Activated naive CD4-positive, alpha-beta T cell treated with Interleukin-2 at 50 U/mL for 16 hours (primary cell): ENCODE results near the gene SLCO2B1.
"Not testable (repeated sequence)": the region's sequence is repeated elsewhere in the genome, so short reads cannot be mapped to it uniquely, and the experiment has no call there.

Experiments
- DNase-seq: peaks from one replicate; pipeline ENCODE4 v3.0.0-alpha.2; 2020

The SLCO2B1 gene, protein sequence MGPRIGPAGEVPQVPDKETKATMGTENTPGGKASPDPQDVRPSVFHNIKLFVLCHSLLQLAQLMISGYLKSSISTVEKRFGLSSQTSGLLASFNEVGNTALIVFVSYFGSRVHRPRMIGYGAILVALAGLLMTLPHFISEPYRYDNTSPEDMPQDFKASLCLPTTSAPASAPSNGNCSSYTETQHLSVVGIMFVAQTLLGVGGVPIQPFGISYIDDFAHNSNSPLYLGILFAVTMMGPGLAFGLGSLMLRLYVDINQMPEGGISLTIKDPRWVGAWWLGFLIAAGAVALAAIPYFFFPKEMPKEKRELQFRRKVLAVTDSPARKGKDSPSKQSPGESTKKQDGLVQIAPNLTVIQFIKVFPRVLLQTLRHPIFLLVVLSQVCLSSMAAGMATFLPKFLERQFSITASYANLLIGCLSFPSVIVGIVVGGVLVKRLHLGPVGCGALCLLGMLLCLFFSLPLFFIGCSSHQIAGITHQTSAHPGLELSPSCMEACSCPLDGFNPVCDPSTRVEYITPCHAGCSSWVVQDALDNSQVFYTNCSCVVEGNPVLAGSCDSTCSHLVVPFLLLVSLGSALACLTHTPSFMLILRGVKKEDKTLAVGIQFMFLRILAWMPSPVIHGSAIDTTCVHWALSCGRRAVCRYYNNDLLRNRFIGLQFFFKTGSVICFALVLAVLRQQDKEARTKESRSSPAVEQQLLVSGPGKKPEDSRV

DNA sequence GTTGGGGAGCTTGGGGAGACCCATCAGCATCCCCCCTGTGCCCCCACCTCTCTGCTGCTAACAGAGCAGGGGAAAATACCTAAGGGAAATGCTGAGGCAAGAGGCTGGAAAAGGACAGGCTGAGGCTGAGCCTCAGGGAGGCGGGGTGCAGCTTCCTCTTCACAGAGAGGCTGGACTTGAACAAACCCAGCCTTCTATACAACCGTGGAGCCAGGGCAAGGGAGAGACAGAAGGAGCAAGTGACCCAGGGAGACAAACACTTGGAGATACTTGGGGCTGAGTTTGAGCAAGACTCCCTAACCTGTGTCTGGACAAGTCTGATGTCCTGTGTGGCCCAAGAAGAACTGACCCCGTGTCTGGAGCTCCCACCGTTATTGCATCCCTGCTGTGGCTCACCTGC lies at the start of gene SLCO2B1:
SLCO2B1 (plus strand) TSS at position 229 of the 400 bp plus-strand sequence. CDS start 275 bp downstream, outside the sequence.
- no peak for DNase-seq

DNA sequence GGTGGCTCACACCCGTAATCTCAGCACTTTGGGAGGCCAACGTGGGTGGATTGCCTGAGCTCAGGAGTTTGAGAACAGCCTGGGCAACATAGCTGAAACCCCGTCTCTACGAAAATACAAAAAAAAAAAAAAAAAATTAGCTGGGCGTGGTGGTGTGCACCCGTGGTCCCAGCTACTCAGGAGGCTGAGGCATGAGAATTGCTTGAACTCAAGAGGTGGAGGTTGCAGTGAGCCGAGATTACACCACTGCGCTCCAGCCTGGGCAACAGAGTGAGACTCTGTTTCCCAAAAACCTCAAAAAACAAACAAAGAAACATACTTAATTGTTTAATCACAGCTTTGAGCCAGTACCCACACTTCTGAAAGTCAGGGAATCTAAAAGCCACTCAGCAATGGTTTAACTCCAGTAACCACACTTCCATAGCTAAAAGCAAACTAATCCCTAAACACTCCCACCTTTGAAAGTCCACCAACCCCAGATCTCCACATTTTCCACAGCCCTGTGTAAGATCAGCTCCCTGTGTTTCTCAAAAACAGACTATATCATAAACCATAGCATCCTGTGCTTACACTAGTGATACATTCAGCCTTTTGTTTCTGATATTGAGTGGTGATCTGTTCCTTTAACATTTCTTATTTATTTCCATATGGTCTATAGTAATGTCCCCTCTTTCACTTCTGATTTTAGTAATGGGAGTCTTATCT lies 49.3 kb upstream of the SLCO2B1 start:
- DNase-seq = no peak

DNA sequence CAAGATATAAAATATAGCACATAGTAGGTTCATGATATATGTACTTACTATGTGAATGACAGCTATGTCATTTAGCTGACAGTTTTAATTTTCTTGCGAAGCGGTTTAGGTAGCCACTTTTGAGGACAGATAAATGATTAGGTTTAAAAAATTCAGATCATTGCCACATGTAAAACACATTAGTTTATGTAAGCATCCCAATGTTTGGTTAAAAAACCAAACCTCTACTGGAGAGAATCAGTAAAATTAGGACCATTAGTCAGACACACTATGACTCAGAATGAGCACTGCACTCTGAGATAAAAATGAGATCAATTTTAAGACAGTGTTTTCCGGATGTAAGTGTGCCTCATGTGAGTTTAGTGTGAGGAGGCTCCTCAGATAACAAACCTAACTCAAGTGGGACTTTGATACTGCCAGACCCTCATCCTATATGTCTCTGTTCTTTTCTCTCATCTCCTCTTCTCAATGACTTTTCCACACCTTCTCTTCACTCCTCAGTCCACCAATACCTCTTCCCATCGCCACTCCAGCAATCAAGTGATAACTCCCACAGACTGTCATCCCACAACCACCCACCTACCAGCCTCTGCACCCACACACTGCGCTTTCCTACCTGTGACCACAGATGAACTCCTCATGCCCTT lies 47.4 kb upstream of the SLCO2B1 start:
- peak; percentile 12 for DNase-seq

DNA sequence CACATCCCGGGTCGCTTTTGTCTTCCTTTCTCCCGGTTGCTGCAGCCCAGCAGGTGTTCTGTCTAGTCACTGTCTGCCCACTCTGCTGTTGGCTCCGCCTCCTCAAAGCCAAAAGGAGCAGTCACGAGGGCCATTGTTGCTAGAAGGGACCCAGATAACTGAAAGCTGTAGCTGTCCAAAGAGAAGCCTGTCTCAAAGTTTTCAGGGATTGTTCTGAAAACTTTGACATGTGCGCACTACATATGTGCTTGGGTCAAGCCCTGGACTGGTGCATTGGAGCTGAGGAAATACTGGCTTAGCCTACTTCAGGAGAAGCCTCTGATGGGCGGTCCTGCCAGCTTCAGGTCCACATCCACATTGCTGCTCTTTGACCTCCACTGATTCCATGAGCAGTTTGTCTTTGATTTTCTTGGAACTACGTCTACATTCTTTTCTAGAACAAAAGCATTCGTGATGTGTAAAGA lies 45.4 kb upstream of the SLCO2B1 start:
- DNase-seq = no peak

DNA sequence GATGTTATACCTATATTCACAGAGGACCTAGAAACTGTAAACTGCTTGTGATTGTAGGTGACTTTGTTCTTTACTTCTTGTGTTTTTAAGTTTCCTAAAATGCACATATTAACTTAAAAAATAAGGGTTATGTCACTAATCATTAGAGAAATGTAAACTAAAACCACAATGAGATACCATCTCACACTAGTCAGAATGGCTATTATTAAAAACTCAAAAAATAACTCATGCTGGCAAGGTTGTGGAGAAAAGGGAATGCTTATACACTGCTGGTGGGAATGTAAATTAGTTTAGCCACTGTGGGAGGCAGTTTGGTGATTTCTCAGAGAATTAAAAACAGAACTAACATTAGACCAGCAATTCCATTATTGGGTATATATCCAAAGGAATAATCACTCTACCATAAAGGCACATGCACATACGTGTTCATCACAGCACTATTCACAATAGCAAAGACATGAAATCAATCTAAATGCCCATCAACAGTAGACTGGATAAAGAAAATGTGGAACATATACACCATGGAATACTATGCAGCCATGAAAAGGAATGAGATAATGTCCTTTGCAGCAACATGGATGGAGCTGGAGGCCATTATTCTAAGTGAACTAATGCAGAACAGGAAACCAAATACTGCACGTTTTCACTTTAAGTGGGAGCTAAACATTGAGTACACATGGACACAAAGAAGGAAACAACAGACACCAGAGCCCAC lies 44.8 kb upstream of the SLCO2B1 start:
- not testable (repeated sequence) for DNase-seq

DNA sequence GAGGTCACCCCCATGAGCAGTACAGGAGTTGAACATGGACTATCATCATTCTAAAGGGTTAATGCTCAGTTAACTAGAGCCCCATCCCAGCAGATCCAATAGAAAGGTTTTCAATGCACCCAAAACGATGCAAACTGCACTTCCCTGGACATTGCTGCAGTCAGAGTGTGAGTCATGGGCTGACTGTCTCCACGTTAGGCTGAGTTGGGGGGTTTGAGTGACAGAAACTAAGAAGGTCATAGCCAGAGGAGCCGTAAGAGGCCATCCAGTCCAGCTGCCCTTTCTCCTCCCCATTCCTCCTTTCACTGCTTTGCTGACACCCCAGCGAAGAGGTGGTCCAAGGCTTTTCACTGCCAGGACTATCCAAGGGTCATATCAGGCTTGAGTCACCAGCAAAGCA lies 43.7 kb upstream of the SLCO2B1 start:
- DNase-seq = no peak

DNA sequence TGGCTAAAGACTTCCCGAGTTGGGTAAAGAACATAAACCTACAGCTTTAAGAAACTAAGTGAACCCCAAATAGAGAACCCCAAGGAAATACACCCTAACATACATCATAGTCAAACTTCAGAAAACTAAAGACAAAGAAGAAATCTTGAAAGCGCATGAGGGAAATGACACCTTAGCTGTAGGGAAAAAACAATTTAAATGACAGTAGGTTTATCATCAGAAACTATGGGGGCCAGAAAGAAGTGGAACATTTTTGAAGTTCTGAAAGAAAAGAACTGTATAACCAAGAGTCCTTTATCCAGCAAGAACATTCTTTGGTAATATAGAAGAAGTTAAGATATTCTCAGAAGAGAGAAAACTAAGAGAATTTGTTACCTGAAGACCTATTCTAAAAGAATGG lies 38.7 kb upstream of the SLCO2B1 start:
- DNase-seq = no peak

DNA sequence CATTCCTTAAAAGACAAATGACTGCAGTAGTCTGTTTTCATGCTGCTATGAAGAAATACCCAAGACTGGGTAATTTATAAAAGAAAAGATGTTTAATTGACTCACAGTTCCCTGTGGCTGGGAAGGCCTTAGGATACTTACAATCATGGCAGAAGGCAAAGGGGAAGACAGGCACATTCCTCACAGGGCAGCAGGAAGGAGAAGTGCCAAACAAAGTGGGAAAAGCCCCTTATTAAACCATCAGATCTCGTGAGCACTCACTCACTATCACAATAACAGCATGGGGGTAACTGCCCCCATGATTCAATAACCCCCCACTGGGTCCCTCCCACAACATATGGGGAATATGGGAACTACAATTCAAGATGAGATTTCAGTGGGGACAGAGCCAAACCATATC lies 37.9 kb upstream of the SLCO2B1 start:
- no peak for DNase-seq

DNA sequence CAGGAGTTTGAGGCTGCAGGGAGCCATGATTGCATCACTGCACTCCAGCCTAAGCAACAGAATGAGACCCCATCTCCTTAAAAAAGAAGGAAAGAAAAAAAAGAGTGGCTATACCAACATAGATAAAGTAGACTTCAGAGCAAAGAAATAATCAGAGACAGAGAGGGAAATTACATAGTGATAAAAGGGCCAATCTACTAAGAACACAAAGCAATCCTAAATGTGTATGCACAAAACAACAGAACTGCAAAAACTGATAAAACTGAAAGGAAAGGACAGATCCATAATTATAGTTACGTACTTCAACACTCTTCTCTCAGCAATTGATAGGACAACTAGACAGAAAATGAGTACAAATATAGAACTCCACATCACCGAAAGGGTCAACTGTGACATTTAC lies 36.4 kb upstream of the SLCO2B1 start:
- no peak for DNase-seq

DNA sequence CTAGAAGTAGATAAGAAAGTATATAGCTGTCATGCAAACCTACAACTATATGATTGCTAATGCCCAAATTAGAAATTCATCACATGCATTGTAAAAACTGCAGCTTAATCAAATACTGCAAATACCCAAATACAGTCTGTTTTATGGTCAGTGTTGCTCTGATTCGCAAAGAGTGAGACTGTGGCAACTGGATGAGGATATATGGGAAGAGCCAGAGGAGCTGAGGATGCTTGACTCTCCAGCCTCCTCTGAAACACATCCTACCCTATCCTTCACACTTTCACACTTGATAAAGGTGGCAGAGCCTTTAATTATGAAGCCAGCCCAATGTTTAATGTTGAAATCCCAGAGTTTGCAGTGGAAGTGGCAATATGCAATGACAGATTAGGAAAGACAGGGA lies 32.3 kb upstream of the SLCO2B1 start:
- no peak for DNase-seq

DNA sequence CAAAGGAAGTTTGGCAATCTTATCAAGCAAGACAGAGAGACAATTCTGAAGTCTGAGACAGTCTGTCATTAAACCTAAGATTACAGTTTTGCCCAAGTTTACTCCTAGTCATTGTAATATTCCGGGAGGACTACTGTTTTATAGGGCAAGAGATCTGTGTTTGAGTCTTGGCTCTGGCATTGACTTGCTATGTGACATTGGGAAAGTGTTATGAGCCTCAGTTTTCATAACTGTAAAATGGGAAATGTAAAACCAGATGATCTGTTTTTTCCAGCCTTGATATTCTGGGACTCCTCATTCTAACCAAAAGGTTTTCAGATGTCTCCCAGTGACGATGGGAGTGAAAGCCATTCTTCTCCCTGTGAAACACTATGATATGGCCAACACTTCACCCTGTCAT lies 24.3 kb upstream of the SLCO2B1 start:
- no peak for DNase-seq

DNA sequence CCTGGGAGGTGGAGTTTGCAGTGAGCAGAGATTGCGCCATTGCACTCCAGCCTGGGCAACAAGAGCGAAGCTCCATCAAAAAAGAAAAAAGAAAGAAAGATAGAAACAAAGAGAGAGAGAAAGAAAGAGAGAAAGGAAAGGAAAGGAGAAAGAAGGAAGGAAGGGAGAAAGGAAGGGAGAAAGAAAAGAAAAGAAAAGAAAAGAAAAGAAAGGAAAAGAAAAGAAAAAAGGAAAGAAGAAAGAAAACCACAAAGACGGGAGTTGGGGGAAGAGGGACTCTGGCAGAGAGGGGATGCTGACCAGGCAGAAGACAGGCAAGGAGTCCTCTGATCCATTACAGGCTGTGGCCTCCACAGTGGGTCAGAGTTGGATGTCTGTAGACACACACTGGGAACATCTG lies 18.8 kb upstream of the SLCO2B1 start:
- no peak for DNase-seq

DNA sequence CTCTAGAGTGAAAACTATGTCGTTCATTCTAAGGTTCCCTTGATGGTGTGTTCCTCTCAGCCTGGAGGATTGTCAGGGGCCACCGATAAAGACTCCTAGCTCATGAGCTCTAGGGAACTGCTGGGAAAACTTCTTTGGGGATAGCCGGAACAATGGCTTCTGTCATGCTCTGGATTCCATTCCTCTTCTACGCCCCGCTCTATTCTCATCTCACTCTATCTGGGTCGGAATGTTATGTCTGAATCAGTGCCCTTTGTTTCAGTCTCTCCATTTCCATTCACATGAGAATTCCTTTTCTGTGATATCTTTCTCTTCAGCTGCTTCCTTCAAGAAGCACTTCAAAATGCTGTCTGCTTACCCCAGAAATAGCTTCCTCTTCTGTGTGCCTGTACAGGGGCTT lies 16.9 kb upstream of the SLCO2B1 start:
- DNase-seq = no peak

DNA sequence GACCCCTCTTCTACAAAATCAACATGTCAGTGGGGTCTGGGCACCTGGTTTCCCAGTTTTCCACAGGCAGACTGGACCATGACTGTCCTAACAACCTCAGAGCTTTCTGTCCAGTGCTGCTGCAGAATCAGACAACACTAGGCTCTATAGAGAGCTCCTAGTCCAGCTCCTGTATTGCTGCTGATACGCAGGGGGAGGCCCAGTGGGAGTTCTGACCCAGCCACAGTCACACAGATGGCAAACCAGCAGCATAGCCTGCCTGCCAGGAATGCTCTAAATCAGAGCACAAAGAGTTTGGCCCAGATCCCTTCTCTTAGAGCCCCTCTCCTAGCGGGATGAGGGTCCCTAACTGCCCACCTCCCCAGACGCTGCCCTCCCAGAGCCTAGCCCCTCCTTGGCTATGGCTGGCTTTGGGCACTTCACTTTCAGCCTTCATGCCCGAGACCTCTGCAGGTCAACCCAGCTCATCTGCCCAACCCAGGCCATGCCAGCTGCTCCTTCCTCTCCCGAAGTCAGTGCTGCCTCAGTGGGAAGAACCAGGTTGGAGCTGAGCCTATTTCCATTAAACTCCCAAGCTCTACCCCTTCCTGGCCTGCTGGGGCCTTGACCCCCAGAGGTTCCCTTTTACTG lies 15.8 kb upstream of the SLCO2B1 start:
- DNase-seq = no peak

DNA sequence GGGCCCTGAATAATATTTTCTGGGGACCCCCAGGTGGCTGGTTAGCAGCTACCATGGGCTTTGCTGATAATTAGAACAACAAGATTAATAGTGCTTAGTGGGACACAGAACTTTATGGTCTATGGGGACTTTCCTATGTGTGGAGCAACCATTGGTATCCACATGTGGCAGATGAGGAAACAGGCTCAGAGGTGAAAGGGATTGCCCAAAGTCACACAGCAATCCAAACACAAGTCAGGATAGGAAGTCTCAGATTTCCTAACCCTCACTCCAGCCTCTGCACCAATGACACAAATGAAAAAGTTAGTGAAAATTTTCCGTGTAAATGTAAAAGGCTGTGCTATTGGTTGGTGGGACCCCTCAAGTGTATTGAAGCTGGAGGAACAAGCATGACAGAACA lies 15.3 kb upstream of the SLCO2B1 start:
- DNase-seq = no peak

DNA sequence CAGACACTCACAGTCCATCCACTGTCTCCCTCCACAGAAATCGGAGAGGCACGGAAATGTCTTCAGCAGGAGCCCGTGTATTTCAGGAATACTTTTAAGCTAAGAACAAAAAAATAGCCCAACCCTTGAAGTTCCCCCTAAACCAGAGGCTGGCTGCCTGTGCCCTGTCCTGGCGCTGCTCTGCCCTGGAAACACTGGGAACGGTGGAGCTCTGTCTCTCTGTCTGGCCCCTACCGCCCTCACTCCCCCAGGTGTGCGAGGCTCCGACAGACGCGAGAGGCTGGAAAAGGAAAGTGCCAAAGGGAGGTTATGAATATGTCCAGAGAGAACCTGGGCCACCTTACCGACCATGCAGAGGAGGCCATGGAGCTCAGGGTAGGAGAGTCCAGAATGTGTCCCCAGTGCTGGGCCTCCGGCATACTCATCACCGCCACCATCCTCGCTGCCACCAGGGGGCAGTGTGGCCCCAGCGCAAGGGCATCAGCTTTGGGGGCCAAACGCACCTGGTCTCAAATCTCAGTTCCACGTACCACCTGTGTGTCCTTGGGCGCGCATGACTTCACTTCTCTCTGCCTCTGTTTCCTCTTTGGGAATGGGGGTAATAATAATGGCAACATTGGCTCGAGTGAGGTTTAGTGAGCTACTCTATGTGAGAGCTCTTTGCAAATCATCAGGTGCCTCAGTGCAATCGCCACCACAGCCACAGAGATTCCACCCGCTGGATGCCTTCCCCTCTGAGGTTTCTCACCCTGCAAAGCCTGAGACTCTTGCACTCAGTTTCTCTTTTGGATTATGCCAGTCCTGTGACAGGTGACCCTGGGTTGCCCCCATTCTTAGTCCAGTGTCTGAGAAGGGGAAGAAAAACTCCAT lies 10.4 kb upstream of the SLCO2B1 start:
- DNase-seq = peak; percentile 80

DNA sequence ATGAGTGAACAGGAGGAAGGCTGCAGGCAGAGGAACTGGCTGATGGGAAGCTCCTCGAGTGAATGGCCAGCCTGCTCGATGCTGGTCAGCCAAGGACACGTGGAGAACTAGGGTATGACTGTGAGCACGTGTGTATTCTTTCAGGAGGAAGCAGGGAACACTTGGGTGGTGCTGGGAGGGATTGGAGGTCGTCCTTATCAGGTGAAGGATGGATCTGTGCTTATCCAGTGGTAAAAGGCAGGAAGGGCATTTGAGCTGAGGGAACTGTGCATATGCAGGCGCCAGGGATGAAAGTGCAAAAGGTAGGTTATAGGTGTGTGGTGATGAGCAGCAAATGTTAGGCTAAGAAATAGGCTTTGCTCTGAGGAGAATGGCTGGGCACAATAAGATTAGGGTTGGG lies 9.7 kb upstream of the SLCO2B1 start:
- no peak for DNase-seq

DNA sequence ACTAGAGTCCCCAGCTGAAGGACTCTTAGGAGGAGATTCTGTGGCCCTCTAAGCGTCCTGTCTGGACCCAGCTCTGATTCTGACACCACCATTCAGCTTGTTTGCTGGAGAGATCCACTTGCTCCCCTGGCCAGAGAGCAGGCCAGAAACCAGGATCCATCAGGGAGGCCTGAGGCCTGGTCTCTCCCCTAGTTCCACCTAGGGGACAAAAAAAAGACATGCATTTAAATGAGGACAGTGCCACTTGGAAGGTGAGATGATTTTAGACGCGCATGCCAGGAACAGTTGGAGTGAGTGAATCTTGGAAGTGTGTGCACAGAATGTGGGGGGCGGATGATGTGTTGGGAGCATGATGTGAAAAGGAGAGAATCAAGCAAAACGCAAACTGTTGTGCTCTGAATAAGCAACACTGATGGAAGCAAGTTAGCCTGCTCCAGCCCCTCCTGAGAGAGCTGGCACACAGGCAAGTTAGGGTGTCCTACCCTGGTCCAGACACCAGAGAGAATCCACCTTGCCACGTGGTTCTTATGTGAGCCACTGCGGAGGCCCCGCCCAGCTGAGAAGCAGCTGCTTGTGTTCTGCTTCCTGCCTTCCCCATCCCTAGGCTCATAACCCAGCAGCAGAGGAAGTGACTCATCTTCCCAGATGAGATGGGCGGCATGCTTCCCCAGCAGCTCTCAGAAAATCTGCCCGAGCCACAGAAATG lies 8.0 kb upstream of the SLCO2B1 start:
- peak; percentile 73 for DNase-seq

DNA sequence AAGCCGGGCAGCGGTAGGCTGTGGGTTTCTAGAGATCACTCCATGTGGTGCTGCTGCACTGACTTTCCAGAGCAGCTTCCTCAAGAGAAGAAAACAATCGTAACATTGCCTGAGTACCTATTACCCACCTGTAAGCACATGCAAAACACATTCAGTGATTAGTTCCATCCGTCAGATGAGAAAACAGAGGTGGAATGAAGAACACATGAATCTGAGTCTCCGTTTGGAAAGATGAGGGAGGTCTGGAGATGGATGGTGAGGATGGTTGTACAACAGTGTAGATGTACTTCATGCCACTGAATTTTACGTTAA lies 7.5 kb upstream of the SLCO2B1 start:
- DNase-seq = no peak

DNA sequence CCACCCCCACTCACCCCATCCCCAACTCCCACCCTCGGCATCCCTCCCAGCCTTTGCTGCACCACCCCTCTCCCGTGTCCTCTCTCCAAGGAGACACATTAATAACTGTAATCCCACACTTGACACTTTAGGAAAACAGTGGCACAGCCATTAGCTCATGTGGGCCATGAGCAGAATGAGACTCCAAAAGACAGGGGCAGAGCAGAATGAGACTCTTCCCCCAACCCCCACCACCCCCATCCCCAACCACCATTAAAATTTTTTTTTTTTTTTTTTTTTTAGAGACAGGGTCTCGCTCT lies 6.2 kb upstream of the SLCO2B1 start:
- DNase-seq = no peak
